C4-2B (cell line): ENCODE measurements around the gene ARRB2.

ENCODE experiments used
- H3K27ac ChIP-seq: fragments of 450-650 bp; 2 replicates; pipeline ENCODE4 v1.5.1; 2017
- CTCF ChIP-seq: fragments of 450-650 bp; conservative IDR thresholded peaks from 2 replicates; pipeline ENCODE4 v1.5.1; 2017; ENCODE audit warnings: mild to moderate bottlenecking
- ZFX ChIP-seq: fragments of 450-650 bp; IDR thresholded peaks from 2 replicates; pipeline ENCODE4 v1.6.1; 2017

The ARRB2 gene

DNA sequence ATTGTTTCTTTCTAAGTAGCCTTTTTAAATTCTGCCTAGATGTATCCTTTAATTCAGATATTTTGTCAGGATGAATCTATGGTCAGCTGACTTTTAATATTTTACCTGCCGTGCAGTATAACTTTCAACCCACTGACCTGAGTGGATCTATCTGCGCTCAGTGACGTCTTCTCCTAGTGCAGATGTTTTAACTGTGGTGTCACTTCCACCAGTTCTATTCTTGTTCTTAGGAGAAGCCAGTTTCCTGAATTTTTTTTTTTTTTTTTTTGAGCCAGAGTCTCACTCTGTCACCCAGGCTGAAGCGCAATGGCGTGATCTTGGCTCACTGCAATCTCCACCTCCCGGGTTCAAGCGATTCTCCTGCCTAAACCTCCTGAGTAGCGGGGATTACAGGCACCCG, 56.3 kb downstream of the ARRB2 start:
- no peak for TF ChIP-seq CTCF
- H3K27ac ChIP-seq, result no peak overlapping the region

GRCh38 chr17:4768298-4768697, 57.9 kb downstream of the ARRB2 start:
- no peak overlapping the region for H3K27ac ChIP-seq
- TF ChIP-seq CTCF, result no peak
- TF ChIP-seq ZFX, result no peak

DNA sequence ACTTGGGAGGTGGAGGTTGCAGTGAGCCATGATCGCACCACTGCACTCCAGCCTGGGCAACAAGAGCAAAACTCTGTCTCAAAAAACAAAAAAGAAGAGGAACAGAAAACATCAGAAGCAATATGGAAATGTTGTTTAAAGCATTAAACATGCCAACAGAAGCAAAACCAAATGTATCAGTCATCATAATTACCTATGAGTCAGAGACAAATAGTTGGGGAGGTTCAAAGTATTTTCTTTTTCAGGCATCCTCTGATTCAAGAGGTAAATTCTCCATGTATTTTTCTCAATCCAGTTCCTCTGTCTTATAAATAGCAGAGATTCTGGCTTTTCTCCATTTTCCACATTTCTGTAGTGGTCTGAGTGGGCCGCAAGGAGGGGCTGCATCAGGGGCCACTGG, 59.2 kb downstream of the ARRB2 start:
- no peak overlapping the region for H3K27ac ChIP-seq
- TF ChIP-seq CTCF (no peak), ZFX (no peak)
